Gastroesophageal sphincter (tissue), 4 donors: ENCODE measurements around the gene FRRS1L. TPM values are rescaled to one million over a fixed set of nuclear protein-coding genes. Genes with fewer than 3 reads are reported as not detected.

Experiments used
- ATAC-seq: fragments of 150-250 bp; one replicate; pipeline ENCODE4 v1.9.1; 2016; ENCODE audit warnings: mild to moderate bottlenecking, moderate library complexity
- H3K27ac ChIP-seq, 4 donors: fragments of 200-600 bp; sonication (generic) in 3 of 4; 1 replicate in 3 of 4; 2 replicates in 1 of 4; pipeline ENCODE4 v1.5.1; 2016 to 2019
- H3K27me3 ChIP-seq: fragments of 200-600 bp; sonication (generic); one replicate; pipeline ENCODE4 v1.5.1; 2019
- H3K36me3 ChIP-seq, 2 donors: fragments of 200-600 bp; sonication (generic); one replicate each; pipeline ENCODE4 v1.5.1; 2019; ENCODE audit warnings: control low read depth in 1 of 2
- H3K4me1 ChIP-seq, 3 donors: fragments of 200-600 bp; sonication (generic); 1 replicate in 2 of 3; 2 replicates in 1 of 3; pipeline ENCODE4 v1.5.1; 2016 to 2019; ENCODE audit warnings: control low read depth in 2 of 3
- H3K4me3 ChIP-seq, 2 donors: fragments of 200-600 bp; sonication (generic); one replicate each; pipeline ENCODE4 v1.5.1; 2019; ENCODE audit warnings: mild to moderate bottlenecking in 1 of 2, moderate library complexity in 1 of 2
- H3K9me3 ChIP-seq, 3 donors: fragments of 200-600 bp; sonication (generic); one replicate each; pipeline ENCODE4 v1.5.1; 2017 to 2019; ENCODE audit warnings: control low read depth in 2 of 3
- CTCF ChIP-seq, 4 experiments: fragments of 200-600 bp in 2 of 4; fragments of 450-650 bp in 2 of 4; sonication (generic) in 1 of 4; IDR thresholded peaks; one replicate each; pipeline ENCODE4 v1.5.1; 2017 to 2019; ENCODE audit warnings: antibody characterized with exemption in 4 of 4, mild to moderate bottlenecking in 2 of 4, moderate library complexity in 2 of 4
- EP300 ChIP-seq: sonication (generic); formaldehyde crosslinking; IDR thresholded peaks from one replicate; pipeline ENCODE4 v1.6.1; 2017; ENCODE audit warnings: antibody characterized with exemption, mild to moderate bottlenecking
- POLR2A ChIP-seq, 2 donors: fragments of 450-650 bp; IDR thresholded peaks; one replicate each; pipeline ENCODE4 v1.6.1; 2017; ENCODE audit warnings: antibody characterized with exemption in 2 of 2, mild to moderate bottlenecking in 2 of 2, moderate library complexity in 1 of 2
- POLR2AphosphoS5 ChIP-seq: sonication (generic); formaldehyde crosslinking; IDR thresholded peaks from one replicate; pipeline ENCODE4 v1.6.1; 2017; ENCODE audit warnings: antibody characterized with exemption
- WGBS, 2 donors: methylation state at CpG; one replicate each; pipeline ENCODE4 v1.1.5; 2018; ENCODE audit warnings: low coverage in 1 of 2; 5-methylcytosine and 5-hydroxymethylcytosine counted together
- total RNA-seq, 4 donors: library from RNA; depleted of rRNA; stranded (reverse); fragments of >200 nt; gene quantifications; one replicate each; pipeline ENCODE4 v1.1.0, GENCODE V29; 2016

FRRS1L gene
- total RNA-seq, 4 donors from 2014 or later, result 4.6 to 11.5 (median 10.1) TPM

- Histone ChIP-seq H3K36me3 (no peaks in the 10 kb centered on the region), H3K4me3 (peak overlapping the region in 1 of 2 donors; percentile 59), H3K27ac (no peak overlapping the region), H3K9me3 (no peaks in the 10 kb centered on the region), H3K4me1 (peaks cover 0 to 12% (median 0%) of the 10 kb centered on the region in 3 donors), H3K27me3 (peaks cover 24% of the 10 kb centered on the region)
- ATAC-seq, result no peak
- 69 to 76% methylated on average over 6 to 9 of the region's 16 CpGs for WGBS, 2 donors
- TF ChIP-seq CTCF (IDR thresholded peaks at IDR 0.05) (no peak), POLR2A (IDR thresholded peaks at IDR 0.05) (no peak), EP300 (no peak), POLR2AphosphoS5 (no peak)
Observed at GRCh38 chr9:109166171-109166770, 778 bp downstream of the FRRS1L start.

- no peaks in the 10 kb centered on the region for H3K9me3 ChIP-seq
- H3K36me3 ChIP-seq, result no peaks in the 10 kb centered on the region
- no peak for TF ChIP-seq EP300
- no peak for TF ChIP-seq POLR2AphosphoS5
- no peak for TF ChIP-seq POLR2A (IDR thresholded peaks at IDR 0.05)
- TF ChIP-seq CTCF (IDR thresholded peaks at IDR 0.05), result no peak
- no peak overlapping the region for H3K4me3 ChIP-seq
- peaks cover 24% of the 10 kb centered on the region for H3K27me3 ChIP-seq
- WGBS, 2 donors, result 63 to 100% methylated on average over 1 to 5 of the region's 5 CpGs
- peaks cover 0 to 12% (median 0%) of the 10 kb centered on the region in 3 donors for H3K4me1 ChIP-seq
- ATAC-seq, result no peak
- no peak overlapping the region for H3K27ac ChIP-seq
Observed at GRCh38 chr9:109164042-109164441, 3.0 kb downstream of the FRRS1L start.

- 100% methylated on average over 1 of the region's 1 CpG for WGBS, 2 donors
- Histone ChIP-seq H3K27me3 (peaks cover 23% of the 10 kb centered on the region), H3K4me3 (no peak overlapping the region), H3K27ac (no peak overlapping the region), H3K4me1 (peaks cover 0 to 12% (median 0%) of the 10 kb centered on the region in 3 donors), H3K36me3 (no peaks in the 10 kb centered on the region), H3K9me3 (no peaks in the 10 kb centered on the region)
- TF ChIP-seq POLR2AphosphoS5 (no peak), CTCF (IDR thresholded peaks at IDR 0.05) (no peak)
- ATAC-seq, result no peak
Observed at GRCh38 chr9:109163194-109163593, 3.9 kb downstream of the FRRS1L start.

GRCh38 chr9:109162677-109163076, 4.4 kb downstream of the FRRS1L start:
- Histone ChIP-seq H3K36me3 (no peaks in the 10 kb centered on the region), H3K4me3 (no peak overlapping the region), H3K27me3 (peaks cover 18% of the 10 kb centered on the region), H3K9me3 (no peaks in the 10 kb centered on the region), H3K4me1 (peaks cover 0 to 11% (median 0%) of the 10 kb centered on the region in 3 donors), H3K27ac (no peak overlapping the region)
- WGBS, 2 donors, result 82 to 92% methylated on average over 1 to 3 of the region's 3 CpGs
- no peak for ATAC-seq
- TF ChIP-seq POLR2A (IDR thresholded peaks at IDR 0.05) (no peak), EP300 (no peak), CTCF (IDR thresholded peaks at IDR 0.05) (no peak), POLR2AphosphoS5 (no peak)

- Histone ChIP-seq H3K27ac (no peak overlapping the region), H3K27me3 (peaks cover 6% of the 10 kb centered on the region), H3K9me3 (no peaks in the 10 kb centered on the region), H3K4me1 (peaks cover 0 to under 1% (median 0%) of the 10 kb centered on the region in 3 donors), H3K4me3 (no peak overlapping the region), H3K36me3 (no peaks in the 10 kb centered on the region)
- no peak for ATAC-seq
- 78 to 87% methylated on average over 3 of the region's 3 CpGs for WGBS, 2 donors
- no peak for TF ChIP-seq EP300
- TF ChIP-seq POLR2AphosphoS5, result no peak
- TF ChIP-seq CTCF (IDR thresholded peaks at IDR 0.05), result no peak
- TF ChIP-seq POLR2A (IDR thresholded peaks at IDR 0.05), result no peak
Observed at GRCh38 chr9:109161471-109161870, 5.6 kb downstream of the FRRS1L start.
